ENCODE measurements around the gene RRM2. TPM values are rescaled to one million over a fixed set of nuclear protein-coding genes. Genes with fewer than 3 reads are reported as not detected.

RRM2 gene
- total RNA-seq, 1 experiment from 2014 or later: 22.6 TPM

DNA sequence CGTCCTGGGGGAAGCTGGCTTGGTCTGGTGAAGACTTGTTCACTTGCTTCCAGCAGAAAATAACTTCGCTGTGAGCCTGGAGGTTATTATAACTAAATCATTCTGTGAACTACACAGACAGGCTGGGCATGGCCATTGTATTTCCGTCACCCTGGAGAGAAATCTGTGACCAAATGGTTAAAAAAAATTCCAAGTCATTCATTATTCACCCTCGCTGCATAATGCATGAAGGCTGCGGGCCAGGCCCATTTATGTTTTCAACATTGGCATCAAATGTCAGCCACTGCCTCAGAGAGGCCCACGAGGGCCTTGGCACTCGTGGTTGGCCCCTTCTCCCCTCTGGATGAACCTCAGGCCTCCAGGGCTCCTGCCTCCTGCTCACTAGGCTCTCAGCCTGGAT is 57.7 kb downstream of the RRM2 start:
- no peaks in the 10 kb centered on the region for H3K9me2 ChIP-seq (replicated peaks; ENCODE audit: insufficient read depth, low read length)
- H3K9ac ChIP-seq (ENCODE audit: low read length): no peak overlapping the region
- no peak overlapping the region for H2AFZ ChIP-seq (ENCODE audit: low read length)
- H4K20me1 ChIP-seq (ENCODE audit: insufficient read depth, low read depth, low read length): no peaks in the 10 kb centered on the region
- no peak for DNase-seq
- H3K4me2 ChIP-seq (ENCODE audit: low read depth, low read length, poor library complexity, severe bottlenecking): no peak overlapping the region
- H3K27ac ChIP-seq (ENCODE audit: low read length): no peak overlapping the region
- H3K4me1 ChIP-seq (ENCODE audit: low read length): no peaks in the 10 kb centered on the region
- no peaks in the 10 kb centered on the region for H3K9me3 ChIP-seq (ENCODE audit: low read length)
- no peaks in the 10 kb centered on the region for H3K36me3 ChIP-seq (ENCODE audit: insufficient read depth, low read length)
- no peak overlapping the region for H3K4me3 ChIP-seq (ENCODE audit: low read length)
- no peaks in the 10 kb centered on the region for H3K27me3 ChIP-seq (ENCODE audit: low read length)
- H3K79me2 ChIP-seq (ENCODE audit: low read length): no peaks in the 10 kb centered on the region

Small RNA genes within 50 kb of the gene (small RNA-seq; reads per million reads assigned to genes)
- gene RF00410 (not detected), gene RF00568 (not detected)

Other genes with a start within 250 kb of the RRM2 start
- gene GRHL1, start 171.0 kb upstream of the RRM2 start, total RNA-seq (2014; rRNA removed; shearing (Covaris generic); ENCODE audit: low replicate concordance): 1.3 TPM in 1 of 2 replicates, not detected in the other
- not detected in 2 replicates for gene KLF11, start 79.2 kb upstream of the RRM2 start, total RNA-seq (2014; rRNA removed; shearing (Covaris generic); ENCODE audit: low replicate concordance)
- 0.54 TPM in 1 of 2 replicates, not detected in the other for gene CYS1, start 42.3 kb upstream of the RRM2 start, total RNA-seq (2014; rRNA removed; shearing (Covaris generic); ENCODE audit: low replicate concordance)
- gene HPCAL1, start 180.2 kb downstream of the RRM2 start, total RNA-seq (2014; rRNA removed; shearing (Covaris generic); ENCODE audit: low replicate concordance): 5.0 and 6.6 TPM in 2 replicates